ENCODE results near the gene RASAL2.

DNA sequence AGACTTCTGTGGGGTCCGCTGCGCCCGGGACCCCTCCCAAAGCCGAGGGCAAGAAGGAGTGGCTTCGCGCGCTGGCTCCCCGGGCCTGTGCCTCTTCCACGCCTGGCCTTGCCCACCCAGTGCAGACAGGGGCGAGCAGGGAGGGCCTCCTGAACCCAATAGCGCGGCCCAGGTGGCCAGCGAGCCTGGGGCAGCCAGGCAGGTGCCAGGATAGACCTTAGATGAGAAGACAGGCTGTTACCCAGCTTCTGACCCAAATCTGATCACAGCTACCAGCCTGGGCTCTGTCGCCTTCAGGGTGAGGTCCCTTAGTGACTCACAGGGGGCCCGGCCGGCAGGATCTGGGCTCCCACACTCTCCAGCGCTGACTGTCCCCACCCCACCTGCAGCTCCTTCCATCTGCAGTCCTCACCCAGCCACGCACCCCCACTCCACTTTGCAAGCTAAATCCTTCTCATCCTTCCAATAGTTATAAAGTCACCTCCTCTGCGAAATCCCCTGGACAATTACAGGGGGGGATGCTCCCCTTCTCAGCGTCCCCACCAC, 393.2 kb downstream of the RASAL2 start:
- TF ChIP-seq POLR2A (IDR thresholded peaks at IDR 0.05) (no peak), POLR2AphosphoS5 (IDR thresholded peaks at IDR 0.05) (no peak)
- TF ChIP-seq, protein P1, sequence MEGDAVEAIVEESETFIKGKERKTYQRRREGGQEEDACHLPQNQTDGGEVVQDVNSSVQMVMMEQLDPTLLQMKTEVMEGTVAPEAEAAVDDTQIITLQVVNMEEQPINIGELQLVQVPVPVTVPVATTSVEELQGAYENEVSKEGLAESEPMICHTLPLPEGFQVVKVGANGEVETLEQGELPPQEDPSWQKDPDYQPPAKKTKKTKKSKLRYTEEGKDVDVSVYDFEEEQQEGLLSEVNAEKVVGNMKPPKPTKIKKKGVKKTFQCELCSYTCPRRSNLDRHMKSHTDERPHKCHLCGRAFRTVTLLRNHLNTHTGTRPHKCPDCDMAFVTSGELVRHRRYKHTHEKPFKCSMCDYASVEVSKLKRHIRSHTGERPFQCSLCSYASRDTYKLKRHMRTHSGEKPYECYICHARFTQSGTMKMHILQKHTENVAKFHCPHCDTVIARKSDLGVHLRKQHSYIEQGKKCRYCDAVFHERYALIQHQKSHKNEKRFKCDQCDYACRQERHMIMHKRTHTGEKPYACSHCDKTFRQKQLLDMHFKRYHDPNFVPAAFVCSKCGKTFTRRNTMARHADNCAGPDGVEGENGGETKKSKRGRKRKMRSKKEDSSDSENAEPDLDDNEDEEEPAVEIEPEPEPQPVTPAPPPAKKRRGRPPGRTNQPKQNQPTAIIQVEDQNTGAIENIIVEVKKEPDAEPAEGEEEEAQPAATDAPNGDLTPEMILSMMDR (IDR thresholded peaks at IDR 0.05 in 8 of 11, conservative IDR thresholded peaks at IDR 0.05 in 3 of 11), result no peak

Measured in spleen (tissue), 7 donors.